Fibroblast of mammary gland (primary cell): ENCODE results near the gene IQCK.

Experiments used
- DNase-seq: peaks from one replicate; pipeline ENCODE4 v3.0.0-alpha.2; 2010; ENCODE audit warnings: low read depth
- H3K4me3 ChIP-seq: 2 replicates; pipeline ENCODE4 v1.5.1; 2011; ENCODE audit warnings: low read depth, mild to moderate bottlenecking, low read length, moderate library complexity; ENCODE audit not compliant: control insufficient read depth
- CTCF ChIP-seq: conservative IDR thresholded peaks from 2 replicates; pipeline ENCODE4 v1.5.1; 2011; ENCODE audit warnings: low read depth, low read length, inconsistent platforms; ENCODE audit not compliant: control insufficient read depth, insufficient read depth

The IQCK gene

DNA sequence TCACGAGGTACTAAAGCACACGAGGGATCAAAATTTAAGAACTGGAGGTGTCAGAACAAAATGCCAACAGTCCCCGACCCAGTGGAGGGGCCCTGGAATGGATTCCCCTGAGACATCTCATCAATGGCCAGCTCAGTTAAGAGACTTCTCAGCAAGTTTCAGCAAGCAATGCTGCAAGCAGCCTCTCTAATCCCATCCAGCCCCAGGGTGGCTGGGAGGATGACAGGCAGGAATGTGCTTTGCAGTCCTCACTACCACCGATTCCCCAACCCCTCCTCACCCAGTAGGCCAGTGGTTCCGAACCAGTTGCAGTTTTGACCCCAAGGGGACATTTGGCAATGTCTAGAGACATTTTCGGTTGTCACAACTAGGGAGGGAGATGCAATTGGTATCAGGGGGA, 157.8 kb downstream of the IQCK start:
- no peak overlapping the region for H3K4me3 ChIP-seq
- no peak for DNase-seq
- TF ChIP-seq CTCF: no peak

- no peak for DNase-seq
- TF ChIP-seq CTCF: no peak
- no peak overlapping the region for H3K4me3 ChIP-seq
These were observed 158.5 kb downstream of the IQCK start for GRCh38 chr16:19876501-19877059.

- DNase-seq: no peak
- TF ChIP-seq CTCF: no peak
- no peak overlapping the region for H3K4me3 ChIP-seq
These were observed 160.7 kb downstream of the IQCK start for GRCh38 chr16:19878757-19879156.

DNA sequence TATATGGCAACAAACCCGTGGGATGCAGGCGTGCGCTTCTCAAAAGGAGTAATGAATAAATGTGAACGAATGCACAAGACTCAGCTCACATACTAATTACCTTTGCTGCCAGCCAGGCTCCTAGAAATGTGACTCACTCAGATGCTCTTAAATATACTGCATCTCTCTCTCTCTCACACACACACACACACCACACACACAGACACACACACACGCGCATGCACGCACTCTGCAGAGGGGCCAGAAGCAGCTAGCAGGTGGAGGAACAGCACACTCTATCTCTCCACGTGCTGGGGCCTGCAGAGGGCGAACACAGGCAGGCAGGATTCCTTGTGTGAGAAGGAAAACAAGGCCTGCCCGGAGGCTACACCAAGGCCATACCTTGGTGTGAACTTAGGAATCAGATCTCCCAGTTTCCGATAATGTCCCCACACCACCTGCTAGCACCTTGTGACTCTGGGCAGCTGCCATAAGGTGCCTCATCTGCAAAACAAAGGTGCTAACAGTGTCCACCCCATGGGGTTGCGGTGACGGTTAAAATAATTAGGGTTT, 161.2 kb downstream of the IQCK start:
- DNase-seq: no peak
- TF ChIP-seq CTCF: no peak
- no peak overlapping the region for H3K4me3 ChIP-seq

DNA sequence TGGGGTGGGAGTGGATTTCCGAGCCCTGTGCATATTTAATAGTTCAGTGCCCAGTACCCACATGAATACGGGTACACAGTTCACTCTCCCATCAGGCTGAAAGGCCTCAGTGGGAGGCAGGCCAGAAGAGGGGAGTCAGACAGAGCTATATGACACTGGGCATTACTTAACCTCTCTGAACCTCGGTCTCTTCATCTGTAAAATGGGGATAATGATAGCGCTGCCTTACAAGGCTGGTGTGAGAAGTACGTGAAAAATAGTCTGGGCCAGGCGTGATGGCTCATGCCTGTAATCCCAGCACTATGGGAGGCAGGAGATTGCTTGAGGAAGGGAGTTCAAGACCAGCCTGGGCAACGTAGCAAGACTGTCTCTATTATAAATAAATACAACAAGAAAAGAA, 163.0 kb downstream of the IQCK start:
- no peak overlapping the region for H3K4me3 ChIP-seq
- no peak for DNase-seq
- TF ChIP-seq CTCF: no peak

DNA sequence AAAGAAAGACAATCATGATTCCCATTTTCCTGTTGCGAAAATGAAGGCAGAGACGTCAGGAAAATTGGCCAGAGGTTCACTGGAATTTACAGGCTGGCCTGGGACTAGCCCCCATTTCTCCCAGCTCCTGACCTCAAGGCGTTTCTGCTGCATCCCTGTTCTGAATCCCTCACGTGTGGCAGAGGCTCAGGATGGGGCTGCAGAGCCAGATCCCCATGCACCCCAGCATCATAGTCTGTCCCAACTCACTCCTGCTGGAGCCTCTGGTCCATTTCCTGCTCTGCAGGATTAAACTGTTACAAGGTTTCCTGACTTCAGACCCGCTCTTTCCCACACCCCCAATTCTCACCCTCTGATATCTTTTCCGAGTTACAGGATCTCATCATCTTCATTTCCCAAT, 163.7 kb downstream of the IQCK start:
- no peak for TF ChIP-seq CTCF
- no peak overlapping the region for H3K4me3 ChIP-seq
- DNase-seq: no peak

DNA sequence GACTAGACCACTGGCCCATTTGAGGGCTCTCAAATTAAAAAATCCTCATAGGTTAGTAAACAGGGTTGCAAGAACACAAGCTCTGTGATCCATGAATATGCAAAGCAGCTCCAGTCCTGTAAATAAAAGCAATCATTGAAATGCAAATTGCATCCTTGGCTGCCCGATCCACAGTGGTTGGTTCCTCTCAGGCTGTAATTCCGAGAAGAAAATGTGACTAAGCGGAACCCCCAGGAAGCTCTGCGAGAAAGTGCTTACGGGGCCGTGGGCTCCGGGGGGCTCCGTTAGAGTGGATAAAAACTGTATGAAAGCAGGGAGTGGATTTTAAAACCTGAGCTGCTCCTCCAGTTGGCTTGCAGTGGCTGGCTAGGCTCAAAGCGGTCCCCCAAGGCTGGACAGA, 164.1 kb downstream of the IQCK start:
- H3K4me3 ChIP-seq: no peak overlapping the region
- no peak for TF ChIP-seq CTCF
- no peak for DNase-seq
